Pancreas (tissue), 10 donors: Measurements from ENCODE around the gene TMIGD1. TPM values are rescaled to one million over a fixed set of nuclear protein-coding genes. Genes with fewer than 3 reads are reported as not detected.

ENCODE experiments used
- ATAC-seq, 4 donors: fragments of 200-7000 bp; cut with Tn5 transposase; one replicate each; pipeline versions ENCODE4 v1.8.0 to v1.9.1; 2020; ENCODE audit warnings: mild to moderate bottlenecking in 4 of 4, moderate library complexity in 4 of 4
- DNase-seq, 6 donors: peaks; one replicate each; pipeline ENCODE4 v3.0.0-alpha.2; 2020
- FAIRE-seq: peaks from 2 replicates; lab custom pipeline; 2012; peaks lifted over from hg19 to GRCh38; lab: Jason Lieb, UNC
- H3K27ac ChIP-seq, 4 donors: fragments of 200-600 bp; sonication (generic); 1 replicate in 3 of 4; 2 replicates in 1 of 4; pipeline versions ENCODE4 v1.5.0 to v1.8.0; 2020
- H3K27me3 ChIP-seq, 4 donors: fragments of 200-600 bp; one replicate each; pipeline ENCODE4 v1.8.0; 2021
- H3K36me3 ChIP-seq, 3 donors: fragments of 200-600 bp; sonication (generic) in 1 of 3; one replicate each; pipeline versions ENCODE4 v1.5.0 to v1.8.0; 2020 to 2021
- H3K4me1 ChIP-seq, 3 donors: fragments of 200-600 bp; one replicate each; pipeline ENCODE4 v1.8.0; 2021
- H3K4me3 ChIP-seq, 4 donors: fragments of 200-600 bp; sonication (generic) in 2 of 4; one replicate each; pipeline versions ENCODE4 v1.5.0 to v1.8.0; 2020 to 2021
- H3K9me3 ChIP-seq, 4 donors: fragments of 200-600 bp; one replicate each; pipeline ENCODE4 v1.8.0; 2021
- WGBS, 2 donors: extraction: QIAGEN DNeasy Blood & Tissue Kit; methylation state at CpG; one replicate each; pipeline ENCODE4 v1.1.7; 2013; 5-methylcytosine and 5-hydroxymethylcytosine counted together
- intact Hi-C, 3 donors: fragments of 100-400 bp; cut with DNase I; formaldehyde crosslinking; loops; one replicate each; pipeline versions ENCODE4 v1.11.1 to v1.14.2; 2022
- polyA plus RNA-seq, 2 donors: library from polyadenylated mRNA; stranded (reverse); fragments of 200-250 nt; gene quantifications; one replicate each; pipeline ENCODE4 v1.2.3, GENCODE V29; 2013
- total RNA-seq, 6 donors: library from RNA; stranded (reverse); fragmentation: NEBNext Ultra II Directional in 4 of 6; extraction: Animal tissue kit (Norgen Biotek cat#: 25700) in 4 of 6; gene quantifications; one replicate each; pipeline versions ENCODE4 v1.2.1 to v1.2.4, GENCODE V29; 2021 to 2023
- TF ChIP-seq, protein P1 (sequence below), 4 donors: fragments of 200-600 bp; sonication (generic) in 3 of 4; IDR thresholded peaks; one replicate each; pipeline versions ENCODE4 v1.5.0 to v1.8.0; 2021; ENCODE audit warnings: antibody characterized with exemption in 4 of 4
- donor health status: healthy with polysubstance abuse.
- donor health status: DM: no; HTN: no; CAD: no; lungs with moderate emphysema.
- donor health status: DM: no; HTN: no; CAD: no.
- donor health status: control.
- donor health status: control.
- donor health status: Bipolar disorder and iron deficiency.
- donor health status: DM: yes; HTN: yes; CAD: no.
- donor health status: DM: no; HTN: no; CAD: no.
- donor health status: DM: no; HTN: no; CAD: no.
- donor health status: DM: yes; HTN: yes; CAD: no.

TMIGD1 gene
- total and polyA plus RNA-seq, 8 donors: not detected

DNA sequence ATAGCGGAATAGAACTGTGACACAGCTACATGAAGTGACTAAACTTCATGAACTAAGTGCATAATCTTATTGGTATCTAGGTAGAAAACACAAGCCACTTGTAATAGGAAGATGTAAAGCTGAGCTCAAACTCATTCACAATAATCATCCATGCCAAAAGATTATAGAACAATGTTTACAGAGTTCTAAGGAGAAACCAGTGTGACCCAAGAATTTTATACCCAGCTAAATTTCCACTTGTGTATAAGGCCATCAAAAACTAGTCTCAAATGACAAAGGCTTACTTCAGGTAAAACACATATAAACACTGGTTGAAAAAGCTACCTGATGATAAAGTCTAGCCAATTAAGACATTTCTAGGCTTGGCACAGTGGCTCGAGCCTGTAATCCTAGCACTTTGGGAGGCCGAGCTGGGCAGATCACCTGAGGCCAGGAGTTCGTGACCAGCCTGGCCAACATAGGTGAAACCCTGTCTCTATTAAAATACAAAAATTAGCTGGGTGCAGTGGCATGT is 28.0 kb upstream of the TMIGD1 start:
- intact Hi-C loops: no loop called here
- Histone ChIP-seq H3K9me3 (no peaks in the 10 kb centered on the region), H3K27me3 (no peaks in the 10 kb centered on the region), H3K27ac (no peak overlapping the region), H3K4me3 (no peak overlapping the region), H3K4me1 (peaks cover 0 to 3% (median 0%) of the 10 kb centered on the region in 3 donors), H3K36me3 (no peaks in the 10 kb centered on the region)
- DNase-seq (no peak), FAIRE-seq (no peak), ATAC-seq (no peak)
- TF ChIP-seq, protein P1, sequence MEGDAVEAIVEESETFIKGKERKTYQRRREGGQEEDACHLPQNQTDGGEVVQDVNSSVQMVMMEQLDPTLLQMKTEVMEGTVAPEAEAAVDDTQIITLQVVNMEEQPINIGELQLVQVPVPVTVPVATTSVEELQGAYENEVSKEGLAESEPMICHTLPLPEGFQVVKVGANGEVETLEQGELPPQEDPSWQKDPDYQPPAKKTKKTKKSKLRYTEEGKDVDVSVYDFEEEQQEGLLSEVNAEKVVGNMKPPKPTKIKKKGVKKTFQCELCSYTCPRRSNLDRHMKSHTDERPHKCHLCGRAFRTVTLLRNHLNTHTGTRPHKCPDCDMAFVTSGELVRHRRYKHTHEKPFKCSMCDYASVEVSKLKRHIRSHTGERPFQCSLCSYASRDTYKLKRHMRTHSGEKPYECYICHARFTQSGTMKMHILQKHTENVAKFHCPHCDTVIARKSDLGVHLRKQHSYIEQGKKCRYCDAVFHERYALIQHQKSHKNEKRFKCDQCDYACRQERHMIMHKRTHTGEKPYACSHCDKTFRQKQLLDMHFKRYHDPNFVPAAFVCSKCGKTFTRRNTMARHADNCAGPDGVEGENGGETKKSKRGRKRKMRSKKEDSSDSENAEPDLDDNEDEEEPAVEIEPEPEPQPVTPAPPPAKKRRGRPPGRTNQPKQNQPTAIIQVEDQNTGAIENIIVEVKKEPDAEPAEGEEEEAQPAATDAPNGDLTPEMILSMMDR (IDR thresholded peaks at IDR 0.05): no peak
- WGBS, 2 donors: 95 to 96% methylated on average over 4 of the region's 4 CpGs

DNA sequence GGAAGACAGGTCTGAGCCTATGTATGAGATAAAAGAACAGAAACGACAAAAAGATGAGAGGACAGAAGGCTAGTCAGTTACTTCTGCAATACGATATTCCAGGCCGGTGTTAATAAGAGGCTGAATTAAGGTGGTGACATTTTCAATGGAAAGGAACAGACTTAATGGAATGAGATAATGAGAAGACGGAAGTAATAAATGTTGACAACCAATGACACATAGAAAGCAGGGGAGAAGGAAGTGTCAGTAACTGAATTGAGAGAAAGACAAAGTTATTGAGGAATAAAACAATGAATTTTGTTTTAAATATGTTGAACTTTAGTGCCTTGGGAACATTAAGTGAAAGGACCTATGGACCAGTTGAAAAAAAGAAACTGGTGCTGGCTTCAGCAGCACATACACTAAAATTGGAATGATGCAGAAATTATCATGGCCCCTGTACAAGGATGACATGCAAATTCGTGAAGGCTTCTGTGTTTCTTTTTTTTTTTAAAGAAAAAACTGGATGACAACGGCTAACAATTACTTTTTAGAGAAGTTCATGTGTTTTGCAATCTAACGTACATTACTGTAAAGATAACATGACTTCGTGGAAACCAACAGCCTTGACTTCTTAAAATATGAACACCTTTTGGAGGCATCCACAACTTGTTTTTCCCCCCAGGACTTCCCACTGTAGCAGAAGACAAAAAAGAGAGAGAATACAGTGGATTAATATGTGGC is 26.4 kb upstream of the TMIGD1 start:
- Histone ChIP-seq H3K36me3 (no peaks in the 10 kb centered on the region), H3K27ac (no peak overlapping the region), H3K27me3 (no peaks in the 10 kb centered on the region), H3K4me3 (no peak overlapping the region), H3K9me3 (no peaks in the 10 kb centered on the region), H3K4me1 (peaks cover 0 to 3% (median 0%) of the 10 kb centered on the region in 3 donors)
- TF ChIP-seq, protein P1 (IDR thresholded peaks at IDR 0.05): no peak
- intact Hi-C loops: no loop called here
- DNase-seq (no peak), ATAC-seq (no peak), FAIRE-seq (no peak)
- 69 to 73% methylated on average over 8 of the region's 8 CpGs for WGBS, 2 donors

DNA sequence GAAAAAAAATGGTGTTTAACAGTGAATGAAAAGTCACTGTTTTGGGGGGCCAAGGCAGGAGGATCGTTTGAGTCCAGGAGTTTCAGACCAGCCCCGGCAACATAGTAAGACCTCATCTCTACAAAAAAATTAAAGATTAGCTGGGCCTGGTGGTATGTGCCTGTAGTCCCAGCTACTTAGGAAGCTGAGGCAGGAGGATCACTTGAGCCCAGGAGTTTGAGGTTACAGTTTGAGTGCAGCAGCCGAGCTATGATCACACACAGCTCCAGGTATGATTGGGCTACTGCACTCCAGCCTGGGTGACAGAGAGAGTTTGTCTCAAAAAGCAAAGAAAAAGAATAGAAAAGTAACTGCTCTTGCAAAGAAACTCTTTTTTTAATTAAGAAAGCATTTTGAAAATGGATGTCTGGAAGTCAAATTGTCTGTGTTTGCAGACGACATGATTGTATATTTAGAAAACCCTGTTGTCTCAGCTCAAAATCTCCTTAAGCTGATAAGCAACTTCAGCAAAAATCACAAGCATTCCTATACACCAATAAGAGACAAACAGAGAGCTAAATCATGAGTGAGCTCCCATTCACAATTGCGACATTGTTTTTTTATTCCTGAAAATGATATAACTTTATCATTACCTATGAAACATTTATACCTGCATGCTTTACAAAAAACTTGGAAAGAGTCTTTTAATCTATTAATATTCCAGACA is 24.4 kb upstream of the TMIGD1 start:
- intact Hi-C loops: no loop called here
- WGBS, 2 donors: 61 to 68% methylated on average over 5 of the region's 5 CpGs
- TF ChIP-seq, protein P1 (IDR thresholded peaks at IDR 0.05): no peak
- ATAC-seq: no peak
- Histone ChIP-seq H3K27ac (no peak overlapping the region), H3K4me3 (no peak overlapping the region), H3K36me3 (no peaks in the 10 kb centered on the region), H3K27me3 (no peaks in the 10 kb centered on the region), H3K4me1 (peaks cover 0 to 3% (median 0%) of the 10 kb centered on the region in 3 donors), H3K9me3 (no peaks in the 10 kb centered on the region)
- no peak for FAIRE-seq
- DNase-seq: no peak

DNA sequence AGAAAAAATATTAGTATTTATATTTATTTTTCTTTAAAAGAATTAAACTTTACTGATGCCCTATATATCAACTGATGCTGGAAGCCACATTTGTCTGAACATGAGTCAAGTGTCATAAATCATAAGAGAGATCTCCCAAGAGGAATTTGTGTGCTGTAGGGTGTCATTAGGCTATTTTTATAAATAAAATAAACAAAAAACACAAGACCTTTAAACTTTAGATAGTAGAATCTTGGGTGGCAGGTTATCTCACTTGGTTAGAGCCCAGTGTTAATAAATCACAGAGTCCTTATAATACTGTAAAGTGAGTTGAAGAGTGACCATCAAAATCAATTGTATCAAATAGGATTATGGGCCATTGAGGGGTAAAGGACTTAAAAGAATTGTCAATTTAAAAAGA is 23.6 kb upstream of the TMIGD1 start:
- DNase-seq (no peak), FAIRE-seq (no peak), ATAC-seq (no peak)
- intact Hi-C loops: no loop called here
- H3K9me3 ChIP-seq: no peaks in the 10 kb centered on the region
- H3K27me3 ChIP-seq: no peaks in the 10 kb centered on the region
- no peak overlapping the region for H3K4me3 ChIP-seq
- no peaks in the 10 kb centered on the region for H3K36me3 ChIP-seq
- TF ChIP-seq, protein P1 (IDR thresholded peaks at IDR 0.05): no peak
- peaks cover 0 to 3% (median 0%) of the 10 kb centered on the region in 3 donors for H3K4me1 ChIP-seq
- no peak overlapping the region for H3K27ac ChIP-seq

DNA sequence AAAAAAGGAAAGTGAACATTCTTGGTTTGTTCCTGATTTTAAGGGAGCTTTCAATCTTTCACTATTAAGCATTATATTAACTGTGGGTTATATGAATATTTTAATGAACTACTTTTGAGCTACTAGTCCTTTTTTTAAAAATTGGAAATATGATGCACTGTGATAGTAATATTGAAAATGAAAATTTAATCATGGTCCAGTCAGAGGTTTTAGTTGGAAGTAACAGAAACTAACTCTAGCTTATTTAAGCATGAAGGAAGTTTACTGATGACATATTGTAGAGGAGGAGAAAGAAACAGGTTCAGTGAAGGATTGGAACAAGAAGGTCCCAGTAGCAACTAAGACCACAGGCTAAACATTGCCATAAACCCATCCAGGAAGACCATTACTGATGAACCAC is 20.8 kb upstream of the TMIGD1 start:
- intact Hi-C loops: no loop called here
- TF ChIP-seq, protein P1 (IDR thresholded peaks at IDR 0.05): no peak
- FAIRE-seq (no peak), DNase-seq (no peak), ATAC-seq (no peak)
- Histone ChIP-seq H3K36me3 (no peaks in the 10 kb centered on the region), H3K27me3 (no peaks in the 10 kb centered on the region), H3K4me3 (no peak overlapping the region), H3K9me3 (no peaks in the 10 kb centered on the region), H3K27ac (no peak overlapping the region), H3K4me1 (peaks cover 0 to 3% (median 0%) of the 10 kb centered on the region in 3 donors)
